Umbilical cord (tissue), 2 donors: ENCODE results near the gene DHRS1. TPM values are rescaled to one million over a fixed set of nuclear protein-coding genes. Genes with fewer than 3 reads are reported as not detected.
A peak's percentile ranks its signal among the peaks of the same experiment; 100 is the strongest.

Experiments
- DNase-seq: peaks from one replicate; pipeline ENCODE4 v3.0.0-alpha.2; 2015; ENCODE audit warnings: low spot score
- total RNA-seq: library from RNA; depleted of rRNA; stranded (reverse); fragments of >200 nt; gene quantifications from one replicate; pipeline ENCODE4 v1.2.3, GENCODE V29; 2014; ENCODE audit warnings: low replicate concordance; ENCODE audit not compliant: insufficient read depth

The DHRS1 gene
- 45.3 TPM for total RNA-seq

GRCh38 chr14:24299255-24300191 lies at the start of gene DHRS1, which contains the start of gene NOP9:
Gene DHRS1, minus strand, starts transcription at chr14:24299780. Its CDS starts 674 bp downstream, at chr14:24299106.
Gene NOP9, plus strand, starts transcription at chr14:24299850. Its CDS starts 105 bp downstream, at chr14:24299955.
- DNase-seq, result peak; percentile 90

GRCh38 chr14:24348186-24348585 lies 48.6 kb upstream of the DHRS1 start:
- DNase-seq, result no peak

DNA sequence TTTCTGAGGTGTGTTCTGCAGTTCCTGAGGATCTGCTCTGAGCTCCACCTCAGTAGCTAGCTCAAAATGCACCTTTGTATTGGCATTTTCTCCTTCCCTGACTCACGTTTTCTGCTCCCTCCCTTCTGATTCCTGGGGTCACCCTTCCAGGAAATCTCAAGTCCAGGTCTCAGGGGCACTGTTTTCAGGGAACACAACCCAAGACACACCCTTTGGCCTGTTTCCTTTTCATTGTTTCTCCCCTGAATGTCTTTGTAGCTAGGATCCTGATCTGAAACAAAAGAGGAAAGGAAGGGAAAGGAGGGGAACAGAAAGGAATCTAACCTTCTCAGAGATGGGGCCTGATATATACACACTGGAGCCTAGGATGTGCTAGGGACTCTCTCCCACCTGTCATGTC lies 47.6 kb upstream of the DHRS1 start:
- no peak for DNase-seq

- DNase-seq, result no peak
These were observed 44.4 kb upstream of the DHRS1 start for GRCh38 chr14:24343795-24344660.

- no peak for DNase-seq
These were observed 43.3 kb upstream of the DHRS1 start for GRCh38 chr14:24342889-24343288.

DNA sequence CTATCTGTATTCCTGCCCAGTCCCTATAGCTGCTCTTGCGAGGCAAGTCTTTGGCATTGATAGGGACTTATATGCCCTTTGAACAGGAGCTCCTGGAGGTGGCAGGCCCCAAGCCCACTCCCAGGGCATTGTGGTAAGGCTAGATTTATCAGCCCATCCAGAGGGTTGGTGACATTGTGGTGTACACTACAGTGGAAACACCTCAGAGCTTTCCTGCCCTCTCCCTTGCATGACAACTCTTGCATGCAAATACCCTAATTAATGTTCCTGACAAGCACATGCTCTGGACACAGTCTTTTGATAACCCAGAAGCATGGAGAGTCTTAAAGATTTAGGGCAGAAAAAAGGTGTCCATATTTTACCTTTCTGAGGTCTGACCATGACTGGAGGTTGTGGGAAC lies 41.0 kb upstream of the DHRS1 start:
- DNase-seq, result no peak

DNA sequence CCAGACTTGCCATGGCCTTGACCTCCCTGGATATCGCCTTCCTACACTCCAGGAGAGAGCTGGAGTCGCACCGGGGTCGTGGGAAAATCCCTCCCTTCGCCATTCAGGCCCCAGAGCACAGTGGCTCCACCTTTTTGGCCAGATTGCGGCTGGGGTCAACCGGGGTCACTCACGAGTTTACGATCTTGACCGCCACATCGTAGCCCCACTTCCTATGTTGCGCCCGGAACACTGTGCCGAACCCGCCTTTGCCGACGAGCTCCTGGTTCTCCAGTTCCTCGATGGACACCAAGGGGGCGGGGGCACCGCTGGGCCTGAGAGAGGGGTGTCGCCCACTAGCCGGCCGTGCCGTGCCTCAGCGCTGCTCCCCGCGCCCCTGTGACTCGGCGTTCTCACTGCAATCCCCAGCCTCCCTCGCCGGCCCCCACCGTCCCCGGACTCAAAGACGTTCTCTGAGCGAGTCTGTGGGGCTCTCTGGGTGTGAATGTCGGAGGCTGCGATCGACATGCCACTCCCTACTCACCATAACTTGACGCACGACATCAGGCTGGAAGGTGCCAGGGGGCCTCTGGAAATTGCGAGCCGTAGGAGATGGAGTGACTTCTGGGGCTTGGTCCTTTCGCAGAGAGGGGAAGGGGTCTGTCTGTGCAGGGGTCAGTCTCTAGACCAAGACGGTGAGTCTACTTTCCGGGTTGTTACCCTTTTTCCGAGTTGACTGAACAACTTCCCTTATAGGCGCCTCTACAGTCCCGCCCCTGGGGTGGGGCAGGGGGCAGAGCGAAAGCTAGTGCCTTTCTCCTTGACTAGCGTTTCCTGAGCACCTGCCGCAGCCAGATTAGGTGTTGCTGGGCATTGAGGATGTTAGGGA lies 39.9 kb upstream of the DHRS1 start, which contains the start of gene RIPK3:
TSS of gene RIPK3 (minus strand) at position 708 of the 868 bp plus-strand sequence. CDS start at position 543, 165 bp downstream.
- peak; percentile 49 for DNase-seq

DNA sequence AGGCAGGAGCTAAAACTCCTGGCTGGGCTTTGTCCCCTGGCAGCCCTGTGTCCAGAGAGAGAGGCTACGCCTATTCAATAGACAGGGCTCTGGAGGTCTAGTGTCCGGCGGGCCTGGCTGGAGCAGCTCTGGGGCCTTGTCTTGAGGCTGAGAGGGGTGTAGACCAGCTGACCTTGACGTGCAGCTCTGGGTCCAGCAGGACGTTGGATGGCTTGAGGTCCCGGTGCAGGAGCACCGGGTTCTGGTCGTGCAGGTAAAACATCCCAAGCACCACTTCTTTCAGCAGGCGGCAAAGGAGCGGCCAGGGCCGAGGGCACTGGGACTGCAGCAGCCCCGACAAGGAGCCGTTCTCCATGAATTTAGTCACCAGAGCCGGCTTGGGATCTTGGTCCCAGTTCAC lies 39.3 kb upstream of the DHRS1 start:
- DNase-seq, result no peak

DNA sequence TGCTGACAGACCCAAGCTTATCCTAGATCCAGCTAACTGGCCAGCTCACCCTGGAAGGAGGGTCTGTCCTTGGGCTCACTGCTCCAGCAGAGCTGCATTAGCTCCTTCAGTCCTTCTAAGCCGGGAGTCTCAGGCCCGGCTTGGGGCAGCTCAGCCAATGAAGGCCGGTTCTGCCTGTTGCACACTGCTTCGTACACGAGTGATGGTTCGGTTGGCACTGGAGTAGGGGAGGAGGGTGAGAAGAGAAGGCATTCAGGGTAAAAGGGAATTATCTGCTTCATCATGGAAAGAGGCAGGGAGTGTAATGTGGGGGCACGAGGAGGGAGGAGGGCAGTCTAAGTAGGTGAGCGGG lies 38.2 kb upstream of the DHRS1 start:
- no peak for DNase-seq

GRCh38 chr14:24337144-24337823 lies 37.7 kb upstream of the DHRS1 start:
- no peak for DNase-seq

- DNase-seq, result peak; percentile 56
These were observed 36.0 kb upstream of the DHRS1 start for GRCh38 chr14:24335461-24336171.

DNA sequence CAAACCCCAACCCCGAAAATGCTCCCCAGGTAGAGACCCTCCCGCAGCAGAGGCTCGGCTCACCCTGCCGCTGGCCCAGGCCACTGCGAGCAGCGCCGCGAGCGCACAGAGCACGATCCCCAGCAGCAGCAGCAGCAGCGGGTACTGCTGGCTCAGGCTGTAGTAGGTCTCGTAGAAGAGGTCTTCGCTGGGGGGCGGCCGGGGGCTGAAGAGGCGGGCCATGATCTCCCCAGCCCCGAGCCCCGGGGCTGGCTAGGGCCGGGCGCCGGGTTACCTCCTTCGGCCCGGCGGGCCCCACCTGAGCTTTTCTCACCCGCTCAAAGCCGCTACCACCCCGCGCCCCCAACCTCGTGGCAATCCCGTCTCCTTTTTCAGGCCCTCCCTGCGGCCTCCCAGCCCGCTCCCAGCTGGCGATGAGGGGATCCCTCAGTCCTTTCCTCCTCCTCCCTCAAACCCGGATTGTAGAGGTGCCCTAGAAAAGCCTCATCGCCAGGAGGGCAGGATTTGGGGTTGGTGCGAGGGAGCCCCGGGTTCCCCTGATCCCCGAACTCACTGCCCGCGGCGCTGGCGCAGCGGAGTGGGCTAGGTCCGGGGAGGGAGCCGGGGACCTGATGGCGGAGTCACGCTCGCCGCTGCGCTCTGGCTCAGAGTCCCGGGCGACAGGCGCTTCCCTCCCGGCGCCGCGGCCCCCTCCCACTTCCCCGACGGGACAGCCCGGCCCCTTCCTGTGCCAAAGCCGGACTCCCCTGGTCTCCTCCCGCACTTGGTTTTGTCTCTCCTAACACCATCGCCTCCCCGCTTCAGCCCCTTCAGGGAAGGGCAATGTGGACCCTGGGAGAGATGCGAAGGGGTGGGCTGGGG lies 35.1 kb upstream of the DHRS1 start, which contains the start of gene ADCY4:
TSS of gene ADCY4 (minus strand) at position 641 of the 861 bp plus-strand sequence. CDS start at position 222, 419 bp downstream.
- no peak for DNase-seq

GRCh38 chr14:24332268-24332993 lies 32.9 kb upstream of the DHRS1 start:
- peak; percentile 71 for DNase-seq

DNA sequence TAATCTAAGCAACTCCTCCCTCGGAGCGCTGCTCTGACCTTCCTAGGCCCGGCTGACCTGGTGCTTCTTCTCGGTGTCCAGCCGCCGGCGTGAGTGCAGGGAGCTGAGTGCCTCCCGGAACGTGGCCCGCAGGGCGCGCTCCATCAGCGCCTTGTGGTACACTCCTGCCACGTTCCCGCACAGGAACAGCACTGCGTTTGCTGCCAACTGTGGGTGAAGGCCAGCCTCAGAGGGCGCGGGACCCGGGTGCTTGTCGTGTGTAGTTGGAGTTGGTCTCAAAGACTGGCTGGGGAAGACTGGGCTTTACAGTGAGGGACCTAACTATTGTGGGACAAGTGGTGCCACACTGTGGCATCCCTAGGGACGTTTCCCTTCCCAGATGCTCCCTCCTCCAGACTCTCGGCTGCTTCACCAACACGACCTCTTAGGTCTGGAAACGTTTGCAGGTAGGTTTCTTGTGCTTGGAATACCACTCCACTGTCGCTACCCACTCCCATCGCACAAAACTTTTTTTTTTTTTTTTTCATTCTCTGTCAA lies 32.2 kb upstream of the DHRS1 start:
- DNase-seq, result no peak

DNA sequence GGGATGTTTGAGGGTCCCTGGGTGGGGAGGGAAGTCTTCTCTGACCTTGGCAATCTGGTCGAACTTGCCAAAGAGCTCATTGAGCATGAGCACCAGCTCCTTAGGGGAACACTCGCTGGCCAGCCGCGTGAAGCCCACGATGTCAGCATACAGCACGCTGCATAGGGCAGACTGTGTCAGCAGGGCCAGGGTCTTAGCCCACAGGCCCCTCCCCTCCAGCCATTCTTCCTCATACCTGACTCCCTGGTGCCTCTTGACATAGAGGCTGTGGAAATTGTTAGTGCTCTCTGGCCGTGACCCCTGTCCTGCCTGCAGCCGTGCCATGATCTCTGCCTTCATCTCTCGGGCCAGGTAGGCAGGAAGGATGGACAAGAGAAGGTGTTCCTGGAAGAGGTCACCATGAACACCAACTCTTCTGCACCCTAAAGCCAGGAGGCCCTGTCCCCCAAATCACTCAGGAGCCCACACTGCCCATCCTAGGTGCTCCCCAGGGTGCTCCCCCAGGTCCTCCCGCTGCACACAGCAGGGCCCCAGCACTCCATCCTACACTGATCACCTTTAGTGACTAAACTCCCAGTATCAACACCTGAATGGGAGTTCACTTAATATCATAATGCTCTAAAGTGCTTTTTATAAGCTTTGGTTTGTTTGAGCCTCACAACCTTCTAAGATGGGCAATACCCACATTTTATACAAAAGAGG lies 31.5 kb upstream of the DHRS1 start:
- DNase-seq, result no peak

GRCh38 chr14:24329736-24330135 lies 30.2 kb upstream of the DHRS1 start:
- no peak for DNase-seq

DNA sequence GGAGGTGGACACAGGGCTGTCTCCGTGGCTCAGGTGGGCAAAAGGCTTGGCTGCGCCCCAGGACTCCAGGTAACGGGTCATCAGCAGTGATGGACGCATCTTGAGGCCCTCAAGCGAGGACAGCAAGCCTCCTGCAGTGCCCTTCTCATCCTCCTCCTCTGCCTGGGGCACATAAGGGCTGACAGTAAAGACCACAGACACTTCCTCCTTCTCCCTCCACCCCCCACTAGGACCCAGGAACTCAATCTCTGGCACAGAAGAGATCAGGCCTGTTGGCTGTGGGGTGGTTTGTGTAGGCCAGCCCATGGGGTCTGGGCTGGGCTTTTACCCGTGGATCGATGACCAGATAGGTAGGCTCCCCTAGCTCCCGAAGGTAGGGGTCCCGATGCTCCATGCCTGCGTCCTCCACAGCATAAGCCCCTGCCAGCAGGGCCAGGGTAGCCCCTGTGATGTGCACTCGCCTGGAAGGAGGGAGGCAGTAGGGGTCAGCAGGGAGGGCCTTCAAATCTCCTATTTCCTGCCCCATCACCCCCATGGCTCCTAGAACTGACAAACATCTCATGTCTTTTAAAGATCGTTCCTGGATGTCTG lies 29.6 kb upstream of the DHRS1 start:
- DNase-seq, result no peak
